Measurements from ENCODE around the gene NXPE4.

- no peak for TF ChIP-seq TAF1 (IDR thresholded peaks at IDR 0.05; ENCODE audit: low read depth)
- no peak for TF ChIP-seq TEAD4 (IDR thresholded peaks at IDR 0.05)
- TF ChIP-seq RAD21 (IDR thresholded peaks at IDR 0.05; ENCODE audit: low read depth), result no peak
- no peak for TF ChIP-seq FOXM1 (IDR thresholded peaks at IDR 0.05; ENCODE audit: borderline replicate concordance, low read depth)
- no peak for TF ChIP-seq YY1 (IDR thresholded peaks at IDR 0.05; ENCODE audit: low read depth)
- no peak for TF ChIP-seq CEBPB (IDR thresholded peaks at IDR 0.05)
- no peak for TF ChIP-seq EP300 (IDR thresholded peaks at IDR 0.05; ENCODE audit: borderline replicate concordance)
- no peak for TF ChIP-seq EGR1 (IDR thresholded peaks at IDR 0.05)
- TF ChIP-seq MAX (IDR thresholded peaks at IDR 0.05), result no peak
- TF ChIP-seq TCF12 (IDR thresholded peaks at IDR 0.05; ENCODE audit: low read depth), result no peak
- no peak for TF ChIP-seq ZBTB7A (IDR thresholded peaks at IDR 0.05; ENCODE audit: low read depth)
These were observed 71.5 kb downstream of the NXPE4 start for GRCh38 chr11:114524122-114524521.

All from Ishikawa (cell line).